Measurements from ENCODE around the gene PTPRQ.
"Not testable (repeated sequence)": the region's sequence is repeated elsewhere in the genome, so short reads cannot be mapped to it uniquely, and the experiment has no call there.

Gene PTPRQ

GRCh38 chr12:80442426-80443222 lies 1.4 kb upstream of the PTPRQ start:
- Mint-ChIP-seq H3K27me3 (ENCODE audit: low read depth) (no peaks in the 10 kb centered on the region), H3K36me3 (ENCODE audit: low read depth) (no peaks in the 10 kb centered on the region), H3K27ac (no peak overlapping the region), H3K9me3 (peaks cover 10% of the 10 kb centered on the region), H3K4me3 (no peak overlapping the region), H3K4me1 (ENCODE audit: low read depth) (no peaks in the 10 kb centered on the region)
- no peak for DNase-seq (ENCODE audit: low spot score)

- H3K4me3 Mint-ChIP-seq, result no peak overlapping the region
- no peak for DNase-seq (ENCODE audit: low spot score)
- no peaks in the 10 kb centered on the region for H3K27me3 Mint-ChIP-seq (ENCODE audit: low read depth)
- H3K36me3 Mint-ChIP-seq (ENCODE audit: low read depth), result no peaks in the 10 kb centered on the region
- no peaks in the 10 kb centered on the region for H3K4me1 Mint-ChIP-seq (ENCODE audit: low read depth)
- H3K27ac Mint-ChIP-seq, result no peak overlapping the region
- H3K9me3 Mint-ChIP-seq, result peaks cover 14% of the 10 kb centered on the region
These were observed 1.2 kb downstream of the PTPRQ start for GRCh38 chr12:80445083-80445793.

- Mint-ChIP-seq H3K9me3 (no peaks in the 10 kb centered on the region), H3K36me3 (ENCODE audit: low read depth) (no peaks in the 10 kb centered on the region), H3K27me3 (ENCODE audit: low read depth) (no peaks in the 10 kb centered on the region), H3K4me3 (no peak overlapping the region), H3K27ac (no peak overlapping the region), H3K4me1 (ENCODE audit: low read depth) (no peaks in the 10 kb centered on the region)
- DNase-seq (ENCODE audit: low spot score), result no peak
These were observed 12.5 kb downstream of the PTPRQ start for GRCh38 chr12:80456513-80456912.

- H3K9me3 Mint-ChIP-seq, result peaks cover 5% of the 10 kb centered on the region
- no peak overlapping the region for H3K27ac Mint-ChIP-seq
- H3K4me1 Mint-ChIP-seq (ENCODE audit: low read depth), result no peaks in the 10 kb centered on the region
- no peaks in the 10 kb centered on the region for H3K36me3 Mint-ChIP-seq (ENCODE audit: low read depth)
- no peak for DNase-seq (ENCODE audit: low spot score)
- no peaks in the 10 kb centered on the region for H3K27me3 Mint-ChIP-seq (ENCODE audit: low read depth)
- no peak overlapping the region for H3K4me3 Mint-ChIP-seq
These were observed 16.9 kb downstream of the PTPRQ start for GRCh38 chr12:80460972-80461371.

GRCh38 chr12:80461851-80462250 lies 17.8 kb downstream of the PTPRQ start:
- DNase-seq (ENCODE audit: low spot score); H3K36me3 Mint-ChIP-seq (ENCODE audit: low read depth); H3K27ac Mint-ChIP-seq; H3K4me1 Mint-ChIP-seq (ENCODE audit: low read depth); H3K9me3 Mint-ChIP-seq; H3K27me3 Mint-ChIP-seq (ENCODE audit: low read depth); H3K4me3 Mint-ChIP-seq: not testable (repeated sequence)

GRCh38 chr12:80469681-80470080 lies 25.6 kb downstream of the PTPRQ start:
- Mint-ChIP-seq H3K9me3 (no peaks in the 10 kb centered on the region), H3K27ac (no peak overlapping the region), H3K36me3 (ENCODE audit: low read depth) (no peaks in the 10 kb centered on the region), H3K4me1 (ENCODE audit: low read depth) (no peaks in the 10 kb centered on the region), H3K27me3 (ENCODE audit: low read depth) (no peaks in the 10 kb centered on the region), H3K4me3 (no peak overlapping the region)
- no peak for DNase-seq (ENCODE audit: low spot score)

- Mint-ChIP-seq H3K27me3 (ENCODE audit: low read depth) (no peaks in the 10 kb centered on the region), H3K27ac (no peak overlapping the region), H3K9me3 (no peaks in the 10 kb centered on the region), H3K4me3 (no peak overlapping the region), H3K4me1 (ENCODE audit: low read depth) (no peaks in the 10 kb centered on the region), H3K36me3 (ENCODE audit: low read depth) (no peaks in the 10 kb centered on the region)
- no peak for DNase-seq (ENCODE audit: low spot score)
These were observed 26.4 kb downstream of the PTPRQ start for GRCh38 chr12:80470403-80470802.

GRCh38 chr12:80472236-80472635 lies 28.2 kb downstream of the PTPRQ start:
- no peak overlapping the region for H3K27ac Mint-ChIP-seq
- no peak overlapping the region for H3K4me3 Mint-ChIP-seq
- no peaks in the 10 kb centered on the region for H3K4me1 Mint-ChIP-seq (ENCODE audit: low read depth)
- no peaks in the 10 kb centered on the region for H3K27me3 Mint-ChIP-seq (ENCODE audit: low read depth)
- DNase-seq (ENCODE audit: low spot score), result no peak
- no peaks in the 10 kb centered on the region for H3K36me3 Mint-ChIP-seq (ENCODE audit: low read depth)
- H3K9me3 Mint-ChIP-seq, result no peaks in the 10 kb centered on the region

GRCh38 chr12:80472911-80473500 lies 29.0 kb downstream of the PTPRQ start:
- Mint-ChIP-seq H3K36me3 (ENCODE audit: low read depth) (no peaks in the 10 kb centered on the region), H3K4me3 (no peak overlapping the region), H3K27me3 (ENCODE audit: low read depth) (no peaks in the 10 kb centered on the region), H3K9me3 (no peaks in the 10 kb centered on the region), H3K27ac (no peak overlapping the region), H3K4me1 (ENCODE audit: low read depth) (no peaks in the 10 kb centered on the region)
- DNase-seq (ENCODE audit: low spot score), result no peak

- not testable (repeated sequence) for H3K27ac Mint-ChIP-seq; H3K36me3 Mint-ChIP-seq (ENCODE audit: low read depth); H3K9me3 Mint-ChIP-seq; H3K4me3 Mint-ChIP-seq; DNase-seq (ENCODE audit: low spot score); H3K27me3 Mint-ChIP-seq (ENCODE audit: low read depth); H3K4me1 Mint-ChIP-seq (ENCODE audit: low read depth)
These were observed 33.6 kb downstream of the PTPRQ start for GRCh38 chr12:80477521-80478145.

GRCh38 chr12:80484746-80485145 lies 40.7 kb downstream of the PTPRQ start:
- Mint-ChIP-seq H3K4me3 (no peak overlapping the region), H3K27me3 (ENCODE audit: low read depth) (no peaks in the 10 kb centered on the region), H3K27ac (no peak overlapping the region), H3K36me3 (ENCODE audit: low read depth) (no peaks in the 10 kb centered on the region), H3K4me1 (ENCODE audit: low read depth) (no peaks in the 10 kb centered on the region), H3K9me3 (no peaks in the 10 kb centered on the region)
- DNase-seq (ENCODE audit: low spot score), result no peak

- Mint-ChIP-seq H3K27me3 (ENCODE audit: low read depth) (no peaks in the 10 kb centered on the region), H3K4me1 (ENCODE audit: low read depth) (no peaks in the 10 kb centered on the region), H3K27ac (no peak overlapping the region), H3K36me3 (ENCODE audit: low read depth) (no peaks in the 10 kb centered on the region), H3K9me3 (no peaks in the 10 kb centered on the region), H3K4me3 (no peak overlapping the region)
- no peak for DNase-seq (ENCODE audit: low spot score)
These were observed 41.4 kb downstream of the PTPRQ start for GRCh38 chr12:80485222-80485987.

GRCh38 chr12:80490329-80490728 lies 46.3 kb downstream of the PTPRQ start:
- DNase-seq (ENCODE audit: low spot score), result no peak
- H3K9me3 Mint-ChIP-seq, result no peaks in the 10 kb centered on the region
- no peaks in the 10 kb centered on the region for H3K4me1 Mint-ChIP-seq (ENCODE audit: low read depth)
- H3K27ac Mint-ChIP-seq, result no peak overlapping the region
- no peaks in the 10 kb centered on the region for H3K36me3 Mint-ChIP-seq (ENCODE audit: low read depth)
- no peak overlapping the region for H3K4me3 Mint-ChIP-seq
- H3K27me3 Mint-ChIP-seq (ENCODE audit: low read depth), result no peaks in the 10 kb centered on the region
